HL-60 (cell line): Measurements from ENCODE around the gene HTR2B.
"Not testable (repeated sequence)": the region's sequence is repeated elsewhere in the genome, so short reads cannot be mapped to it uniquely, and the experiment has no call there.

ENCODE experiments used
- DNase-seq, 2 experiments: peaks; one replicate each; pipeline ENCODE4 v3.0.0-alpha.2; 2010 to 2020; ENCODE audit warnings: low read depth in 1 of 2, low spot score in 1 of 2
- H3K27ac ChIP-seq: fragments of 250-450 bp; sonication (Bioruptor Pico); replicated peaks from 2 replicates; pipeline ENCODE4 v1.5.1; 2020; ENCODE audit warnings: mild to moderate bottlenecking, moderate library complexity
- H3K27me3 ChIP-seq: fragments of 250-450 bp; sonication (Bioruptor Pico); 2 replicates; pipeline ENCODE4 v1.5.1; 2021; ENCODE audit warnings: mild to moderate bottlenecking, moderate library complexity; ENCODE audit not compliant: insufficient read depth, poor library complexity, severe bottlenecking
- H3K4me3 ChIP-seq: replicated peaks from 2 replicates; pipeline ENCODE4 v1.5.1; 2011; ENCODE audit warnings: mild to moderate bottlenecking, control low read depth, low read length; ENCODE audit not compliant: insufficient read depth
- GABPA ChIP-seq: IDR thresholded peaks from 2 replicates; pipeline ENCODE4 v1.6.1; 2012; ENCODE audit warnings: low read depth
- POLR2AphosphoS5 ChIP-seq: IDR thresholded peaks from 2 replicates; pipeline ENCODE4 v1.6.1; 2012; ENCODE audit warnings: low read depth
- REST ChIP-seq: IDR thresholded peaks from 2 replicates; pipeline ENCODE4 v1.6.1; 2012; ENCODE audit warnings: low read depth; ENCODE audit not compliant: insufficient replicate concordance
- SPI1 ChIP-seq: IDR thresholded peaks from 2 replicates; pipeline ENCODE4 v1.6.1; 2012; ENCODE audit warnings: low read depth, mild to moderate bottlenecking, borderline replicate concordance
- TF ChIP-seq, protein P1 (sequence below): IDR thresholded peaks from one replicate; pipeline ENCODE4 v1.5.1; 2011; ENCODE audit warnings: low read length, control low read depth, inconsistent platforms; ENCODE audit not compliant: insufficient read depth

Gene HTR2B

GRCh38 chr2:231152800-231153557, 28.1 kb upstream of the HTR2B start:
- DNase-seq = no peak
- Histone ChIP-seq H3K27me3 (no peaks in the 10 kb centered on the region), H3K27ac (no peak overlapping the region), H3K4me3 (no peak overlapping the region)
- no peak for TF ChIP-seq POLR2AphosphoS5
- TF ChIP-seq GABPA = no peak
- TF ChIP-seq, protein P1, sequence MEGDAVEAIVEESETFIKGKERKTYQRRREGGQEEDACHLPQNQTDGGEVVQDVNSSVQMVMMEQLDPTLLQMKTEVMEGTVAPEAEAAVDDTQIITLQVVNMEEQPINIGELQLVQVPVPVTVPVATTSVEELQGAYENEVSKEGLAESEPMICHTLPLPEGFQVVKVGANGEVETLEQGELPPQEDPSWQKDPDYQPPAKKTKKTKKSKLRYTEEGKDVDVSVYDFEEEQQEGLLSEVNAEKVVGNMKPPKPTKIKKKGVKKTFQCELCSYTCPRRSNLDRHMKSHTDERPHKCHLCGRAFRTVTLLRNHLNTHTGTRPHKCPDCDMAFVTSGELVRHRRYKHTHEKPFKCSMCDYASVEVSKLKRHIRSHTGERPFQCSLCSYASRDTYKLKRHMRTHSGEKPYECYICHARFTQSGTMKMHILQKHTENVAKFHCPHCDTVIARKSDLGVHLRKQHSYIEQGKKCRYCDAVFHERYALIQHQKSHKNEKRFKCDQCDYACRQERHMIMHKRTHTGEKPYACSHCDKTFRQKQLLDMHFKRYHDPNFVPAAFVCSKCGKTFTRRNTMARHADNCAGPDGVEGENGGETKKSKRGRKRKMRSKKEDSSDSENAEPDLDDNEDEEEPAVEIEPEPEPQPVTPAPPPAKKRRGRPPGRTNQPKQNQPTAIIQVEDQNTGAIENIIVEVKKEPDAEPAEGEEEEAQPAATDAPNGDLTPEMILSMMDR = no peak

- no peaks in the 10 kb centered on the region for H3K27me3 ChIP-seq
- no peak overlapping the region for H3K4me3 ChIP-seq
- no peak for TF ChIP-seq SPI1
- TF ChIP-seq GABPA = no peak
- TF ChIP-seq, protein P1 = no peak
- H3K27ac ChIP-seq = no peak overlapping the region
- no peak for DNase-seq
Measured at GRCh38 chr2:231146665-231147064, 21.8 kb upstream of the HTR2B start.

GRCh38 chr2:231144896-231145295, 20.1 kb upstream of the HTR2B start:
- Histone ChIP-seq H3K27ac (no peak overlapping the region), H3K4me3 (no peak overlapping the region), H3K27me3 (no peaks in the 10 kb centered on the region)
- no peak for TF ChIP-seq POLR2AphosphoS5
- no peak for DNase-seq

- not testable (repeated sequence) for DNase-seq, H3K4me3 ChIP-seq, H3K27me3 ChIP-seq, H3K27ac ChIP-seq
Measured at GRCh38 chr2:231140808-231141207, 16.0 kb upstream of the HTR2B start.

DNA sequence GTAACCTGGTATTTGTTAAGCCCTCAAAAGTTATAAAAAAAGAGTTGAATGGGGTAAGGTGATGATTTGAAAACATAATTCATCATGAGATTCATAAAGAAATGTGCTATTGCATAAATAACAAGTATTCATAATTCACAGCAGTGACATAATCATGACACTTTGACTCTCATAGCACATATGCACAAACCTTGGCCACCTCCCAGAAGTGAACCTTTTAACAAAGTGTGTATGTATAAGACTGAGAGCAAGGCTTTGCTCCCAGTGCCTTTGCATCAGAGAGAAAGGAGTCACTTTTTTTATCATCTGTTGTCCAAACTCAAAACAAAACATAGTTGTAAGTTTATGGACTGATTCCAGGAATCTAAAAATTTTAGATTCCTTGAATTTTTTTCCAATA, 15.0 kb upstream of the HTR2B start:
- H3K27me3 ChIP-seq = no peaks in the 10 kb centered on the region
- no peak for DNase-seq
- no peak overlapping the region for H3K27ac ChIP-seq
- H3K4me3 ChIP-seq = no peak overlapping the region
- no peak for TF ChIP-seq SPI1
- no peak for TF ChIP-seq GABPA
- no peak for TF ChIP-seq REST
- TF ChIP-seq, protein P1 = no peak
- TF ChIP-seq POLR2AphosphoS5 = no peak

DNA sequence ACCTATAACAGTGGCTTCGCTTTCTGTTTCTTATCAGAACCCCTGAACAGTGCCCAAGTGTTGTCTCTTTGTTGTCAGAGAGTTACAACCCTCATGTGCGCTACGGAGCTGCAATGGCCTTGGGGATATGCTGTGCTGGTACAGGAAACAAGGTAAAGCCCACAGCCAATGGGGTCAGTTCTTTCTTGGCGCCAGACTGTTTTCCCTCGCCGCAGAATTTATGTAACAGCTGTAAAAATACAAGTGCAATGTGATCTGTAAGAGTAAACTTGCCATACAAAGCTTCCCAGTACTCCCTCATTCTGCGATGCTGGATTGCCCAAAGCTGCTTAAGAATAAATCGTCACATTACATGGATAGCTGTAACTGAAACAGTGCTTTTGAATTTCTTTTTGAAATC, 13.9 kb upstream of the HTR2B start:
- DNase-seq = no peak
- TF ChIP-seq GABPA (no peak), POLR2AphosphoS5 (no peak)
- TF ChIP-seq, protein P1 = no peak
- Histone ChIP-seq H3K4me3 (no peak overlapping the region), H3K27ac (no peak overlapping the region), H3K27me3 (no peaks in the 10 kb centered on the region)
